WTC11 (cell line): Measurements from ENCODE around the gene ADPRS. TPM values are rescaled to one million over a fixed set of nuclear protein-coding genes. Genes with fewer than 3 reads are reported as not detected.

Source experiments
- ATAC-seq: fragments of 200-7000 bp; cut with Tn5 transposase; 2 replicates; pipeline ENCODE4 v1.10.0; 2021; ENCODE audit warnings: mild to moderate bottlenecking, moderate library complexity
- CTCF ChIA-PET: fragments of 300-600 bp; sonication (Branson Sonifier 250); formaldehyde crosslinking; loops from one replicate; lab custom pipeline; 2021; ENCODE audit warnings: antibody characterized with exemption; lab: Charles Lee
- POLR2A ChIA-PET: fragments of 350-600 bp; sonication (Branson Sonifier 250); formaldehyde crosslinking; loops from one replicate; lab custom pipeline; 2021; ENCODE audit warnings: antibody characterized with exemption; lab: Charles Lee
- DNase-seq: peaks from one replicate; pipeline ENCODE4 v3.0.0; 2021; ENCODE audit warnings: low spot score
- H3K27ac Mint-ChIP-seq: 2 replicates; pipeline ENCODE4 v1.8.0; 2021; ENCODE audit warnings: mixed read lengths
- H3K27me3 Mint-ChIP-seq: 2 replicates; pipeline ENCODE4 v1.8.0; 2021; ENCODE audit warnings: low read depth, mild to moderate bottlenecking, moderate library complexity, mixed read lengths
- H3K36me3 Mint-ChIP-seq: 2 replicates; pipeline ENCODE4 v1.8.0; 2021; ENCODE audit warnings: mixed read lengths
- H3K4me1 Mint-ChIP-seq: 2 replicates; pipeline ENCODE4 v1.8.0; 2022; ENCODE audit warnings: mixed read lengths
- H3K4me3 Mint-ChIP-seq: 2 replicates; pipeline ENCODE4 v1.8.0; 2021; ENCODE audit warnings: mild to moderate bottlenecking, moderate library complexity, mixed read lengths
- H3K9me3 Mint-ChIP-seq: 2 replicates; pipeline ENCODE4 v1.8.0; 2021; ENCODE audit warnings: mixed read lengths
- AFF4 ChIP-seq: sonication (generic); formaldehyde crosslinking; IDR thresholded peaks from 2 replicates; pipeline ENCODE4 v1.8.1; 2023; ENCODE audit warnings: mild to moderate bottlenecking, missing genetic modification reagents, borderline replicate concordance
- AR ChIP-seq: fragments of 250-450 bp; sonication (Bioruptor Pico); IDR thresholded peaks from 2 replicates; pipeline ENCODE4 v1.9.0; 2021; ENCODE audit warnings: mild to moderate bottlenecking
- CREB1 ChIP-seq: sonication (generic); formaldehyde crosslinking; IDR thresholded peaks from 2 replicates; pipeline ENCODE4 v1.8.0; 2023; ENCODE audit warnings: mild to moderate bottlenecking, missing genetic modification reagents
- ERG ChIP-seq: fragments of 250-450 bp; sonication (Bioruptor Pico); IDR thresholded peaks from 2 replicates; pipeline ENCODE4 v1.8.0; 2021; ENCODE audit warnings: mild to moderate bottlenecking
- ETV6 ChIP-seq: sonication (generic); formaldehyde crosslinking; IDR thresholded peaks from 2 replicates; pipeline ENCODE4 v1.8.1; 2022; ENCODE audit warnings: mild to moderate bottlenecking, missing genetic modification reagents
- FOXJ3 ChIP-seq: sonication (generic); formaldehyde crosslinking; IDR thresholded peaks from 2 replicates; pipeline ENCODE4 v1.9.0; 2021; ENCODE audit warnings: missing genetic modification reagents, mild to moderate bottlenecking, borderline replicate concordance
- HMGA2 ChIP-seq: fragments of 250-450 bp; sonication (Bioruptor Pico); IDR thresholded peaks from 2 replicates; pipeline ENCODE4 v1.4.0; 2021; ENCODE audit warnings: mild to moderate bottlenecking, moderate library complexity
- OVOL2 ChIP-seq: fragments of 250-450 bp; sonication (Bioruptor Pico); IDR thresholded peaks from 2 replicates; pipeline ENCODE4 v1.9.0; 2021; ENCODE audit warnings: mild to moderate bottlenecking, borderline replicate concordance
- PREB ChIP-seq: sonication (generic); formaldehyde crosslinking; IDR thresholded peaks from 2 replicates; pipeline ENCODE4 v1.8.1; 2022; ENCODE audit warnings: mild to moderate bottlenecking, missing genetic modification reagents, moderate library complexity, borderline replicate concordance
- RORB ChIP-seq: fragments of 250-450 bp; sonication (Bioruptor Pico); IDR thresholded peaks from 2 replicates; pipeline ENCODE4 v1.9.0; 2021; ENCODE audit warnings: mild to moderate bottlenecking
- SMAD3 ChIP-seq: sonication (generic); formaldehyde crosslinking; IDR thresholded peaks from 2 replicates; pipeline ENCODE4 v1.8.0; 2022; ENCODE audit warnings: missing genetic modification reagents, mild to moderate bottlenecking, borderline replicate concordance
- ZNF263 ChIP-seq: sonication (generic); formaldehyde crosslinking; IDR thresholded peaks from 2 replicates; pipeline ENCODE4 v1.8.1; 2022; ENCODE audit warnings: low read depth, mild to moderate bottlenecking, moderate library complexity, missing genetic modification reagents
- ZNF281 ChIP-seq: sonication (generic); formaldehyde crosslinking; IDR thresholded peaks from 2 replicates; pipeline ENCODE4 v1.8.0; 2023; ENCODE audit warnings: mild to moderate bottlenecking, missing genetic modification reagents
- ZNF423 ChIP-seq: fragments of 250-450 bp; sonication (Bioruptor Pico); IDR thresholded peaks from 2 replicates; pipeline ENCODE4 v2.1.2; 2022; ENCODE audit warnings: mild to moderate bottlenecking, moderate library complexity
- ZNF671 ChIP-seq: fragments of 250-450 bp; sonication (Bioruptor Pico); IDR thresholded peaks from 2 replicates; pipeline ENCODE4 v1.8.0; 2021; ENCODE audit warnings: mild to moderate bottlenecking
- total RNA-seq: library from RNA; stranded (reverse); gene quantifications from 3 replicates; pipeline ENCODE4 v1.2.3, GENCODE V29; 2021
- TF ChIP-seq, protein P1 (sequence below): sonication (generic); formaldehyde crosslinking; IDR thresholded peaks from 2 replicates; pipeline ENCODE4 v1.8.0; 2023; ENCODE audit warnings: missing genetic modification reagents
- TF ChIP-seq, protein P2 (sequence below): sonication (generic); formaldehyde crosslinking; conservative IDR thresholded peaks from 2 replicates; pipeline ENCODE4 v1.8.1; 2023; ENCODE audit warnings: mild to moderate bottlenecking, low read depth, missing genetic modification reagents, moderate library complexity
- TF ChIP-seq, protein P3 (sequence below): sonication (generic); formaldehyde crosslinking; IDR thresholded peaks from 2 replicates; pipeline ENCODE4 v1.8.1; 2022; ENCODE audit warnings: missing genetic modification reagents, borderline replicate concordance

ADPRS gene
- total RNA-seq, 1 experiment from 2014 or later, result 32.7 TPM

GRCh38 chr1:36091698-36092097, 3.0 kb downstream of the ADPRS start (continued):
- TF ChIP-seq AFF4 (CRISPR knock-in tag) (no peak), PREB (CRISPR knock-in tag) (no peak), ERG (CRISPR knock-in tag) (no peak), SMAD3 (CRISPR knock-in tag) (no peak), OVOL2 (no peak), ZNF671 (CRISPR knock-in tag) (no peak), ZNF423 (CRISPR knock-in tag) (no peak), CREB1 (CRISPR knock-in tag) (no peak)

GRCh38 chr1:36092166-36092797, 3.6 kb downstream of the ADPRS start:
- no peaks in the 10 kb centered on the region for H3K27me3 Mint-ChIP-seq
- H3K4me1 Mint-ChIP-seq, result peaks cover 19% of the 10 kb centered on the region
- H3K36me3 Mint-ChIP-seq, result peaks cover 26% of the 10 kb centered on the region
- no peak for ATAC-seq
- no peak overlapping the region for H3K4me3 Mint-ChIP-seq
- H3K27ac Mint-ChIP-seq, result no peak overlapping the region
- ChIA-PET POLR2A (no interaction called here), CTCF (no interaction called here)
- DNase-seq, result peak; percentile 5
- H3K9me3 Mint-ChIP-seq, result no peaks in the 10 kb centered on the region
- TF ChIP-seq AR (no peak), ZNF263 (CRISPR knock-in tag) (no peak), ZNF281 (CRISPR knock-in tag) (no peak), FOXJ3 (CRISPR knock-in tag) (no peak), HMGA2 (CRISPR knock-in tag) (no peak), RORB (CRISPR knock-in tag) (no peak), ETV6 (no peak)
- TF ChIP-seq, protein P1, sequence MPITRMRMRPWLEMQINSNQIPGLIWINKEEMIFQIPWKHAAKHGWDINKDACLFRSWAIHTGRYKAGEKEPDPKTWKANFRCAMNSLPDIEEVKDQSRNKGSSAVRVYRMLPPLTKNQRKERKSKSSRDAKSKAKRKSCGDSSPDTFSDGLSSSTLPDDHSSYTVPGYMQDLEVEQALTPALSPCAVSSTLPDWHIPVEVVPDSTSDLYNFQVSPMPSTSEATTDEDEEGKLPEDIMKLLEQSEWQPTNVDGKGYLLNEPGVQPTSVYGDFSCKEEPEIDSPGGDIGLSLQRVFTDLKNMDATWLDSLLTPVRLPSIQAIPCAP (CRISPR knock-in tag), result no peak
- TF ChIP-seq, protein P2, sequence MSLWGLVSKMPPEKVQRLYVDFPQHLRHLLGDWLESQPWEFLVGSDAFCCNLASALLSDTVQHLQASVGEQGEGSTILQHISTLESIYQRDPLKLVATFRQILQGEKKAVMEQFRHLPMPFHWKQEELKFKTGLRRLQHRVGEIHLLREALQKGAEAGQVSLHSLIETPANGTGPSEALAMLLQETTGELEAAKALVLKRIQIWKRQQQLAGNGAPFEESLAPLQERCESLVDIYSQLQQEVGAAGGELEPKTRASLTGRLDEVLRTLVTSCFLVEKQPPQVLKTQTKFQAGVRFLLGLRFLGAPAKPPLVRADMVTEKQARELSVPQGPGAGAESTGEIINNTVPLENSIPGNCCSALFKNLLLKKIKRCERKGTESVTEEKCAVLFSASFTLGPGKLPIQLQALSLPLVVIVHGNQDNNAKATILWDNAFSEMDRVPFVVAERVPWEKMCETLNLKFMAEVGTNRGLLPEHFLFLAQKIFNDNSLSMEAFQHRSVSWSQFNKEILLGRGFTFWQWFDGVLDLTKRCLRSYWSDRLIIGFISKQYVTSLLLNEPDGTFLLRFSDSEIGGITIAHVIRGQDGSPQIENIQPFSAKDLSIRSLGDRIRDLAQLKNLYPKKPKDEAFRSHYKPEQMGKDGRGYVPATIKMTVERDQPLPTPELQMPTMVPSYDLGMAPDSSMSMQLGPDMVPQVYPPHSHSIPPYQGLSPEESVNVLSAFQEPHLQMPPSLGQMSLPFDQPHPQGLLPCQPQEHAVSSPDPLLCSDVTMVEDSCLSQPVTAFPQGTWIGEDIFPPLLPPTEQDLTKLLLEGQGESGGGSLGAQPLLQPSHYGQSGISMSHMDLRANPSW, result no peak
- TF ChIP-seq, protein P3, sequence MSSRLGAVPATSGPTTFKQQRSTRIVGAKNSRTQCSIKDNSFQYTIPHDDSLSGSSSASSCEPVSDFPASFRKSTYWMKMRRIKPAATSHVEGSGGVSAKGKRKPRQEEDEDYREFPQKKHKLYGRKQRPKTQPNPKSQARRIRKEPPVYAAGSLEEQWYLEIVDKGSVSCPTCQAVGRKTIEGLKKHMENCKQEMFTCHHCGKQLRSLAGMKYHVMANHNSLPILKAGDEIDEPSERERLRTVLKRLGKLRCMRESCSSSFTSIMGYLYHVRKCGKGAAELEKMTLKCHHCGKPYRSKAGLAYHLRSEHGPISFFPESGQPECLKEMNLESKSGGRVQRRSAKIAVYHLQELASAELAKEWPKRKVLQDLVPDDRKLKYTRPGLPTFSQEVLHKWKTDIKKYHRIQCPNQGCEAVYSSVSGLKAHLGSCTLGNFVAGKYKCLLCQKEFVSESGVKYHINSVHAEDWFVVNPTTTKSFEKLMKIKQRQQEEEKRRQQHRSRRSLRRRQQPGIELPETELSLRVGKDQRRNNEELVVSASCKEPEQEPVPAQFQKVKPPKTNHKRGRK (CRISPR knock-in tag), result no peak
